Ishikawa (cell line): ENCODE measurements around the gene OR8B4.

ENCODE experiments used
- CEBPB ChIP-seq: IDR thresholded peaks from 2 replicates; pipeline ENCODE4 v1.6.1; 2012
- EP300 ChIP-seq: IDR thresholded peaks from 2 replicates; pipeline ENCODE4 v1.6.1; 2012; ENCODE audit warnings: borderline replicate concordance
- TAF1 ChIP-seq: IDR thresholded peaks from 2 replicates; pipeline ENCODE4 v1.6.1; 2012; ENCODE audit warnings: low read depth, mild to moderate bottlenecking
- YY1 ChIP-seq: IDR thresholded peaks from 2 replicates; pipeline ENCODE4 v1.6.1; 2012; ENCODE audit warnings: low read depth
- TF ChIP-seq, protein P1 (sequence below): IDR thresholded peaks from 2 replicates; pipeline ENCODE4 v1.6.1; 2012

DNA sequence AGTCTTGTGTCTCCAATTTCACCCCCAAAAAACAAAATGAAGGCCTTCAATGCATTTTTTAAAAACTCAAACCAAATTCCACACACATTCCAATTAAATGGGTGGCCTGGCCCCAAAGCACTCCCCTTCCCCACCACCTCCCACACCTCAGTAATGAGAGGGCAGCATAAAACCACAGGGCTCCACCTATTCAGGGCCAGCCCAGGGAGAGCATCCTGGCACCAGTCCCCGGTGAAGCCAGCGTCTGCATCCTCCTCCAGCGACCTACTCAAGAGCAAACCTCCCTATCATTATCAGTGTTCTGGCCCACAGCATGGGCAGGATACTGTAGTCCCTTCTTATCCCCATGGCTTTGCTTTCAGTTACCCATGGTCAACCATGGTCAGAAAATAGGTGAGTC lies 38.7 kb upstream of the OR8B4 start:
- TF ChIP-seq EP300, result no peak
- TF ChIP-seq, protein P1, sequence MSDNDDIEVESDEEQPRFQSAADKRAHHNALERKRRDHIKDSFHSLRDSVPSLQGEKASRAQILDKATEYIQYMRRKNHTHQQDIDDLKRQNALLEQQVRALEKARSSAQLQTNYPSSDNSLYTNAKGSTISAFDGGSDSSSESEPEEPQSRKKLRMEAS, result no peak
- TF ChIP-seq CEBPB, result no peak
- no peak for TF ChIP-seq YY1
- no peak for TF ChIP-seq TAF1
